Dendritic cell treated with granulocyte-macrophage colony-stimulating factor and Interleukin-4, amounts not matched to agents 40 ng/mL and 50 ng/mL, for 4 days (primary cell): ENCODE results near the gene GLIS1.
A peak's percentile ranks its signal among the peaks of the same experiment; 100 is the strongest.

Experiments used
- H3K27ac Mint-ChIP-seq: one replicate; pipeline ENCODE4 v1.8.0; 2022; ENCODE audit warnings: mild to moderate bottlenecking, mixed read lengths
- H3K27me3 Mint-ChIP-seq: one replicate; pipeline ENCODE4 v1.8.0; 2022; ENCODE audit warnings: mild to moderate bottlenecking, mixed read lengths
- H3K36me3 Mint-ChIP-seq: one replicate; pipeline ENCODE4 v1.8.0; 2022; ENCODE audit warnings: low read depth, mixed read lengths
- H3K4me1 Mint-ChIP-seq: one replicate; pipeline ENCODE4 v1.8.0; 2022; ENCODE audit warnings: low read depth, mixed read lengths
- H3K4me3 Mint-ChIP-seq: one replicate; pipeline ENCODE4 v1.8.0; 2022; ENCODE audit warnings: mild to moderate bottlenecking, moderate library complexity, mixed read lengths
- H3K9me3 Mint-ChIP-seq: one replicate; pipeline ENCODE4 v1.8.0; 2022; ENCODE audit warnings: mixed read lengths
- intact Hi-C: fragments of 100-400 bp; cut with micrococcal nuclease; formaldehyde crosslinking; loops from one replicate; pipeline ENCODE4 v1.15.0; 2022

The GLIS1 gene

DNA sequence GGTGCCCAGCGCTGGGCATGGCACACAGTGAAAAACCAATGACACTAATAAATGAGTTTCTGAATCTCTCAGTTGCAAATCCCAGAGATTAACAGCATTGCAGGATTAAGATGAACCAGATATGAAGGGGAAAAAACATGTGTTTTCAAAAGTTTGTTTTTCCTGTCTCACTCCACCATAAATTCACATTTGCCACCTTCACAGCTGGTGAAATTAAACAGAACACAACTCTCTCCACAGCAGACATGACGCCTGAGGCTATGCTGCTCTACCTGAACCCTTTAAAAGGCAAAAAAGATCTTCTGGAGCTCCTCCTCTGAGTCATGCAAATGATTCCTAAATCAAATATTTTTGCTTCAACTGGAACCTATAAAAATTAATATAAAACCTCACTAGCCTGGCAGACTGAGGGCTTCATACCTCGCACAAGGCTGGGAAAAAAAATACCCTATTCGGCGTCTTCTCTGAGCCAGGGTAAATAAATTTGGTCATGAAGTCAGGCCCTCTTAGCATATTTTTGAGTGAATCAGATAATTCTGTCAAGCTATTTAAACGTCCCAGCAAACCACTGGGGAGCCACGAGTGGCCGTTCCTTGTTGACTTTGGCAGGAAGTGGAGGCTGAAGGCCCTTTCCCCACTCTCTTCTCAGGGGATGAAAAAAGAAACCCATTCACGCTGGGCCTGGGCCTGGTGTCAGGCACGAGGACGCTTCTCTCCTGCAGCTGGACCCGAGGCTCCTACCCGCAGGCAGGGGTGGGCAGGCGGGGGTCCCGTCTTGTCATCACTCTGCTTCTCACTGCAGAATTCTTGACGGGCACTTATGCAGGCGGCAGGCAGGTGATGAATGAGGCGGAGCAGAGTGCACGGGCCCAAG is 226.8 kb downstream of the GLIS1 start:
- Mint-ChIP-seq H3K4me3 (no peak overlapping the region), H3K36me3 (no peaks in the 10 kb centered on the region), H3K4me1 (peaks cover 8% of the 10 kb centered on the region), H3K9me3 (no peaks in the 10 kb centered on the region), H3K27me3 (peaks cover 2% of the 10 kb centered on the region), H3K27ac (no peak overlapping the region)
- intact Hi-C loops = no loop called here

DNA sequence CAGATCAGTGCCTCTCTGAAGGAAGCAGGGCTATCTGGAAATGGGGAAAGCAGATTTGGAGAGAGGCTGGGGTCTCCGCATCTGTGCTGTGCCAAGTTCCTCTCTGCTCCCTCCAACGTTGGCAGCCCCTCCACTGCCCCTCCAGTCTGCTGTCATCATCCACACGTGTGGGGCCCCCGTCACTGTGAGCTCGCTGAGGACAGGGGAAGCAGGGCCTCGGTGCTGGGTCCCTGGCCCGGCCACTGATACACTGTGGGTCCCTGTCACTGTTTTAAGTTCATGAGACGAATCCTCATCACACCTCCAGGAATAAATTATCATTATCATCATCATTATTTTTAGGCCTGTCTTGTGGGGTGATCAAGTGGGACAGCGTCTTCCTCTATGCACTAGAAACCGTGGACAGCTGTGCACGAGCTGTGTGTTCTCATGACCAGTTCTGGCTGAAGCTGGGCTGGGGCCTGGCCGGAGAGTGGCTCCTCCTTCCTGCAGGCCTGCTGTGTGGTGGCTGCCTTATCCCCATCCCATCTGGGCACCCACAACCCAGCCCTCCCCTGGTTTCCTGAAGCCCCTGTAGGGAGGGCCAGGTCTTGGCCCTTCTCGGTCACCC is 227.5 kb downstream of the GLIS1 start:
- intact Hi-C loops = no loop called here
- peaks cover 8% of the 10 kb centered on the region for H3K4me1 Mint-ChIP-seq
- H3K9me3 Mint-ChIP-seq = no peaks in the 10 kb centered on the region
- peaks cover 2% of the 10 kb centered on the region for H3K27me3 Mint-ChIP-seq
- H3K36me3 Mint-ChIP-seq = no peaks in the 10 kb centered on the region
- H3K4me3 Mint-ChIP-seq = no peak overlapping the region
- H3K27ac Mint-ChIP-seq = no peak overlapping the region

DNA sequence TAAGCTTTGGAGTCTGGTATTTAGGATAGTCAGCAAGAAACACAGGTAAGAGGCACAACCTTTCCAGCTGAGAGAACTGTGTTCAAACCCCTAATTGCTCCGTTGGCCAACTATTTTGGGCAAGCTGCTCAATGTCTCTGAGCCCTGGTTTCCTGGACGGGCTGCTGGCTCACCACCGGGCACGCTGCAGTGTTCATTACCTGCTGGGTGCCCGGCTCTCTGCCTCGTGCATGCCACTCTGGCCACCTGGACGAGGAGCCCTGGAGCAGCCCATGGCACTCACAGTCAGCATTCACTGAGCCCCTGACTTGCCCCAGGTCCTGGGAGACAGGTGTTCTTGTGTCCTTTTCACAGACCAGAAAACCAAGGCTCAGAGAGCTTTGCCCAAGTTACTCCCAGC is 228.7 kb downstream of the GLIS1 start:
- Mint-ChIP-seq H3K36me3 (no peaks in the 10 kb centered on the region), H3K27ac (no peak overlapping the region)
- intact Hi-C loops = no loop called here

DNA sequence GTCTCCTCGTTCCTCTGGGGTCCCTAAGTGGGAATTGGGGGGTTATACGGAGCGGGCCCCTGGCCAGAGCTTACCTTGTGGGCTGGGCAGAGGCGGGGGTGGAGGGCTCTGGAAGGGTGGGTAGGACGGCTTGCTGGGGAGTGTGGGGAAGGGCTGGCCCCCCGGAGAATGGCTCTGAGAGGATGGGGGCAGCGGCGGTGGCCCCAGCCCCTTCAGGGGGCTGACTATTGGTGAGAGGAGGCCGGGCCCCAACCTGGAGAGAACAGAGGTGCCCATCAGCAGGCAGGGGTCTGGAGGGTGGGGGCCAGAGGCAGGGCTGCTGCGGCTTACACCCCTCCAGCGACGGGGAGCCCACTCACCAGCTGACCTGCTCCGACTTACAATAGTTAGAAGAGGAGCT is 229.2 kb downstream of the GLIS1 start:
- Mint-ChIP-seq H3K27ac (no peak overlapping the region), H3K4me3 (no peak overlapping the region), H3K9me3 (no peaks in the 10 kb centered on the region), H3K36me3 (no peaks in the 10 kb centered on the region), H3K4me1 (peaks cover 8% of the 10 kb centered on the region), H3K27me3 (peaks cover 2% of the 10 kb centered on the region)
- intact Hi-C loops = no loop called here

More for the DNA sequence above, 228.7 kb downstream of the GLIS1 start:
- no peaks in the 10 kb centered on the region for H3K9me3 Mint-ChIP-seq
- peaks cover 8% of the 10 kb centered on the region for H3K4me1 Mint-ChIP-seq
- peaks cover 2% of the 10 kb centered on the region for H3K27me3 Mint-ChIP-seq
- no peak overlapping the region for H3K4me3 Mint-ChIP-seq

DNA sequence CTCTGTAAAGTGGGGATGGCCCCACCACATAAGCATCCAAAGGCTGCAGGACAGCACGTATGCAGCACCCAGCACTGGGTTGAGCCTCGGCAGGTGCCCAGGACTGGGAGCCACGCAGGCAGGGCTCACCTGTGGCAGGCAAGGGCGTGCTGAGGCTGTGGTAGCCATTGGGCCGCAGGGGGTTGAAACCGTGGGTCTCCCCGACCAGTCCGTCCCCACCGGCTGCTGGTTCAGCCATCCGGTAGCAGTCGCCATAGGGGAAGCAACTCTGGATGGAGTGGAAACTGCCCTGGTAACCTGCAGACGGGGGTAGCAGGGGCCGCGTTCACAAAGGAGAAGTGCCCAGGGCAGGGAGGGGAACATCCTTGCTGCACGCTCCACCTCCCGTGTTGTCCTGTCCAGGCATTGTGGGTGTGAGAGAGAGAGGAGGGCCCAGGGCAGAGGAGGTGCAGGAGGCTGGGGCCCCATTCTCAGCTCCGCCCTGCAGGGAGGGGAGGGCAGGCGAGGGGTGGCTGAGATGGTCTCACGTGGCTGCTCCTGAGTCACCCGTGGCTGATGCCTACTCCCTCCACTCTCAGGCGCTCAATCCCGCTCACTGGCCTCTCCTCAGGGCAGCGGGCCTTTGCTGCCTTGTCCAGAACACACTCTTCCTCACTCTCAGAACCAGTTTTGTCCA is 229.8 kb downstream of the GLIS1 start:
- intact Hi-C loops = no loop called here
- Mint-ChIP-seq H3K27ac (no peak overlapping the region), H3K9me3 (no peaks in the 10 kb centered on the region), H3K36me3 (no peaks in the 10 kb centered on the region), H3K4me1 (peaks cover 8% of the 10 kb centered on the region), H3K27me3 (peaks cover 2% of the 10 kb centered on the region), H3K4me3 (peak overlapping the region; percentile 0)

DNA sequence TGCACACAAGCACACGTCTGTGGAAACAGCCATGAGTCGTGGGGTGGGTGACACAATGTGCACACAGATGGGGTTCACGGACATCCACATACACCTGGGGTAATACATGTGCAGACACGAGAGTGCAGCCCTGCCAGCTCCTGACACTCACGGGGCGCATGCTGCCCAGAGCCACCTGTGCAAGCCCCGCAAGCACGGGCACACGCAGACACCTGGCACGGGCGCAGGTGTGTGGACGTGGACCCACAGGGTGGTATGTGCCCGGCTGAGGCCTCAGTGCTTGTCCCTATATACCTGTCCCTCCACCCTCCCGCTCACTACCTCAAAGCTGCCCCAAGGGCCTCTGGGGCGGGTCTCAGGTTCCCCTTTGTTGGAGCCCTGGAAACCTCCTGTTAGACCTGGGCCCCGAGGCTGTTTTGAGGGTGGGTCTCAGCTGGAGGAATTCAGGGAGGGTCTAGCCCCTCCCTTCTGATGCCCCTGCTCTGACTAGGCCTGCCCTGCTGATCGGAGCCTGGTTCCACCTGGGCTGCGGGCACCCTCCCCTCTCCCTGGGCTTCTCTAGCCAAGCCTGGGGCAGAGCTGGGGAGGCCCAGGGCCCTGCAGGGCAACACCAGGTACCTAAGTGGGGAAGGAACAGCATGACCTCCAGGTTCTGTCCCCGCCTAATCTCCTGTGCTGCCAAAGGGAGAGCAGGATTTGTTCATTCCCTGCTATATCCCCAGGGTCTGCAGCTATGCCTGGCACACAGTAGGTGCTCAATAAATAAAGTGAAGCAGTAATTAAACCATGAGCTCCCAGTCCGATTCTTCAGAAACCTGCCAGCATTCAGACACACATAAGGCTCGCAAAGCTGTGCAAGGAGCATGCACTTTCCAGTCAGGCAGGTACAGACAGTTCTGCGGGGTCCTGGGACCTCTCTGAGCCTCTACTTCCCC is 230.6 kb downstream of the GLIS1 start:
- intact Hi-C loops = no loop called here
- Mint-ChIP-seq H3K27ac (no peak overlapping the region), H3K4me1 (peaks cover 8% of the 10 kb centered on the region), H3K27me3 (peaks cover 2% of the 10 kb centered on the region), H3K9me3 (no peaks in the 10 kb centered on the region), H3K36me3 (no peaks in the 10 kb centered on the region), H3K4me3 (no peak overlapping the region)

DNA sequence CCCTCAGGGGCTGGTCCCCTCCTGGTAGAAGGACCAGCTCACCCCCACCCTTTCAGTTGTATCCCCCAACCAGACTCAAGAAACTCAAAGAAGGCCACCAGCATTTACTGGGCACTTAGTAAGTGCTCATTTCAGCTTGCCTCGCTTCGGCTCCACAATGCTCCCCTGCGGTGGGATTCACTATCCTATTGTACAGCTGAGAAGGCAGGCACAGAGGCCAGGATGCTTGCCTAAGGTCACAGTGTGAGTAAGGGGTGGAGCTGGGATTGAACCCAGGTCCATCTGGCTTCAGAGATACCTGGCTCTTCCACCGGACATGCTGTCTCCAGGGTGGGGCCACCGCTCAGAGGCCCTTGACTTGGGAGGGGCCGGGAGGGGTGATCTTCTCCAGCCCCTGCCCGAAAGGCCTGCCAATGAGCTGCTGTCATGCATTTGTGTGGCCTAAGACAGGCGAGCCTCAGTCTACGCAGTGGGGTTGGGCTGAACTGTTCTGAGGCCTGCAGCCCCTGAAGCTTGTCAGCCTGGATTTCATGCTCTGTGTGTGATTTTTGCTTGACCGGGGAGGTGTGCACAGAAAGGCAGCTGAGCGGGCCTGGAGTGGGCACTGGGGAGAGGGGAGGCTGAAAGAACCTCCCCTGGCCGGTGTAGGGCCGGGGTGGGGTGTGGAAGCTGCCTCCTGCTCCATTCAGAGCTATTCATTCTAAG is 231.7 kb downstream of the GLIS1 start:
- no peak overlapping the region for H3K4me3 Mint-ChIP-seq
- no peak overlapping the region for H3K27ac Mint-ChIP-seq
- intact Hi-C loops = no loop called here

DNA sequence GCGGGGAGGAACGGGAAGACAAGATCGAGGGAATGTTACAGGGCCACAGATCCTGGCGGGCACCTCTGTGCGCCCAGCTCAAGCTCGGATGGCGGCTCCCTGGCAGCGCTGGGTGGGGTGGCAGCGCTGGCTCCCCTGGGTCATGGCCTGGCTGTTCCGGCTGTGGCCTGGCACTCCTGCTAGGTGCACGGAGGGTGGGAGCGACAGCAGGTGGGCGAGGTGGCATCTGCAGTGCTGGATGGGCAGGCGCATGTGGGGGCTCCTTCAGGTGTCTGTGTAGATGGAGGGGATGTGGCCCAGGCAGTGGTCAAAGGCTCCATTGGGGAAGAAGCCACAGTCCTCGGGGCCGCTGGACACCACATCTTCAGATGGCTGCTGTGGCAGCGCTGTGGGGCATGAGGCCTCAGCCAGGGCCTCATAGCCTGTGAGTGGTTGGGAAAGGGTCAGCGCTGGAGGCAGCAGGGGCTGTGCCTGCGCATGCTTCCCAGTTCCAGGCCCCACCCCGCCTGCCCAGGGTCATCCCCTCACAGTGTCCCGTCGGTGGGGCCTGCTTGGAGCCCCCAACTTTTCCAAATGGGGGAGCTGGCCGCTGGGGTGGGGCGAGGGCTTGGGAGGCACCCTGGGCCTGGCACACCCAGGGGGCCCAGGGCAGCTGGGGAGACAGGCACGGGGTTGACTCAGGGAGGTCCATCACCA is 232.5 kb downstream of the GLIS1 start:
- Mint-ChIP-seq H3K4me3 (no peak overlapping the region), H3K36me3 (no peaks in the 10 kb centered on the region), H3K27me3 (peaks cover 2% of the 10 kb centered on the region), H3K27ac (no peak overlapping the region), H3K4me1 (peaks cover 8% of the 10 kb centered on the region), H3K9me3 (no peaks in the 10 kb centered on the region)
- intact Hi-C loops = no loop called here

More for the DNA sequence above, 231.7 kb downstream of the GLIS1 start:
- peaks cover 8% of the 10 kb centered on the region for H3K4me1 Mint-ChIP-seq
- H3K27me3 Mint-ChIP-seq = peaks cover 2% of the 10 kb centered on the region
- H3K36me3 Mint-ChIP-seq = no peaks in the 10 kb centered on the region
- no peaks in the 10 kb centered on the region for H3K9me3 Mint-ChIP-seq

DNA sequence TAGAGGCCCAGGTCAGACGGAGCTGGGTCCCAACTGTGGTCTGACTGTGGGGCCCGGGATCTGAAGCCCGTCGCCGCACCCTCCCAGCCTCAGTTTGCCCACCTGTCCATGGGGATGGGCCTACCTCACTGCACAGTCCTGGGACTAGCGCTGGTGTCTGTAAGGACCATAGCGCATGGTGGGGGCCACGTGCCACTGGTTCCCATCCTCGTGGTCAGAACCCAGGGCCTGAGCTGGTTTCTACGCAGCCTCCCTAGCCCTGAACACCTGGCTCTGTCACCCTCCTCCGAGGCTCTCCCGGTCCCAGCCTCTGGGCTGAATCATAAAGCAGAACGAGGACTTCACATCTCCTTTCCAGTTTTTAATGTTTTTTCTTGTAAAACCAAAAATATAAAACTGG is 233.1 kb downstream of the GLIS1 start:
- Mint-ChIP-seq H3K27ac (no peak overlapping the region), H3K4me3 (no peak overlapping the region), H3K4me1 (peaks cover 8% of the 10 kb centered on the region), H3K36me3 (no peaks in the 10 kb centered on the region), H3K9me3 (no peaks in the 10 kb centered on the region), H3K27me3 (peaks cover 2% of the 10 kb centered on the region)
- intact Hi-C loops = no loop called here

DNA sequence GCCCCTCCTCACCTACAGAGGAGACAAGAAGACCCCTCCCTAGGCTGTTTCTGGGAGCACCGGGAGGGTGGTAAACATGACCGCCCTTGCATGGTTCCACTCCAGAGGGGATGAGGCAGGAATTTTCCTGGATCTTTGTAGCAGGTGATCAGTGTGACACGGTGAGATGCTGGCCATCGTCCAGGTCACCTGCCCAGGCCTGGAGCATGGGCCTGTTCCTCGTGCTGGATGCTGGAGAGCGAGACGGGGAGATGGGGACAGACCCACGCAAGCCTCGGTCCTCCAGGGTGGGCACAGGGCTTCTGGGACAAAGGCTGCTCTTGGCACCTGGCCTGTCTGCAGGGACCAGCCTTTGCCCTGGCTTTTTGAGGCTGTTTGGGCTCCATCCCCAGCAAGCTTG is 233.6 kb downstream of the GLIS1 start:
- peaks cover 8% of the 10 kb centered on the region for H3K4me1 Mint-ChIP-seq
- H3K4me3 Mint-ChIP-seq = no peak overlapping the region
- peaks cover 2% of the 10 kb centered on the region for H3K27me3 Mint-ChIP-seq
- no peaks in the 10 kb centered on the region for H3K9me3 Mint-ChIP-seq
- H3K36me3 Mint-ChIP-seq = no peaks in the 10 kb centered on the region
- no peak overlapping the region for H3K27ac Mint-ChIP-seq
- intact Hi-C loops = no loop called here

DNA sequence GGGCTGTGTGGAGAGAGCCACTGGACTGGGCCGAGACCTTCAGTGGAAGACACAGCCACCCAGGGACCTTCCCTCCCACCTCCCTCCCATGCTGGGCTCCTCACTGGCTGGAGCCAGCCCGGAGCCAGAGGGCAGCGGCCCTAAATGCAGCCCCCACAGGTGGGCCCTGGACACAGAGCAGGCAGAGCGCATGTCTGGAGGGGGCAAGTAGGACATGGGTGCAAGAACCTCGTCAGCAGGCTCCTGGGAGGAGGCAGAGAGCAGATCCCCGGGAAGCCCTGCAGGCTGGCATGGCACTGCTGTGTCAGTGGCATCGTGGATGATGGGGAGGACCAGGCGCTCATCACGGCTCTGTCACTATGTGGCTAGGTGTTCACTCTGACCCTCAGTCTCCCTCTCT is 234.1 kb downstream of the GLIS1 start:
- H3K4me3 Mint-ChIP-seq = no peak overlapping the region
- H3K27ac Mint-ChIP-seq = no peak overlapping the region
- H3K4me1 Mint-ChIP-seq = peaks cover 8% of the 10 kb centered on the region
- H3K9me3 Mint-ChIP-seq = no peaks in the 10 kb centered on the region
- H3K36me3 Mint-ChIP-seq = no peaks in the 10 kb centered on the region
- intact Hi-C loops = no loop called here
- H3K27me3 Mint-ChIP-seq = peaks cover 2% of the 10 kb centered on the region

DNA sequence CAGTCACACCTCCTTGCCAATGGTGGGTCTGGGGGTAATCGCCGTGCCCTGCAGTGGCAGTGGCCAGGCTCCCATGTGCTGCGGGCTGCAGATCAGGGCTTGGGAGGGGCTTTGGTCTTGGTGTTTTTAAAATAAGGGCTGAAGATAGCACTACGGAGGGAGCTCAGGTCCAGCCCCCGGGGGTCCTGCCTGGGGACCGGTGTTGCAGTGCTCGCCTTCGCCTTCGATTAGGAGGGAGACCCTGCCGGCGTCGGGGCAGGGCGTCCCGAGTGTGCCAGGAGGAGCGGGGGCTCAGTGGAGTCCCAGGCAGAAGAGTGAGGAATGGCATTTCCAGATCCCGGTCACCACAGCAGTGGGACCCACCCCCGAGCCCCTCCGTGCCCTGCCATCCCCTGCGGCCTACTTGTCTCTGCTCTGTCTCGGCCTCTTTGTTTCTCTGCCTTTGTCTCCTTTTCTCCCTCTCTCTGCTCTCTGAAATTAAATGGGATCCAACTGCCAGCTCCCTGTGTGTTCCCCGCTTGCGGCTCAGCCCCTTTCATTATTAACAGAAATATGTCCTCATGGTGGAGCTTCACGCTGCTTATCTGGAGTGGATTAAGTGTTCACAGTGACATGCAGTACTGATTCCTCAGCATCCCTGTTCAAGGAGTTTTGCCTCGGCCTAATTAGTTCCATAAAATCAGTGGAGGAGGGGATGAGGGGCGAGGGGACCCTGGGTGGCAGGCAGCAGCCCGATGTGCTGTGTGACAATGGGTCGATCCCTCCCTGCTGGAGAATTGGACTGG is 235.3 kb downstream of the GLIS1 start:
- Mint-ChIP-seq H3K4me1 (no peaks in the 10 kb centered on the region), H3K9me3 (no peaks in the 10 kb centered on the region), H3K36me3 (no peaks in the 10 kb centered on the region)

More for the DNA sequence above, 235.3 kb downstream of the GLIS1 start:
- intact Hi-C loops = no loop called here
- H3K27ac Mint-ChIP-seq = no peak overlapping the region
- no peaks in the 10 kb centered on the region for H3K27me3 Mint-ChIP-seq
- H3K4me3 Mint-ChIP-seq = no peak overlapping the region
